ENCODE results near the gene PSKH1.
A peak's percentile ranks its signal among the peaks of the same experiment; 100 is the strongest.
"Not testable (repeated sequence)": the region's sequence is repeated elsewhere in the genome, so short reads cannot be mapped to it uniquely, and the experiment has no call there.

PSKH1 gene

DNA sequence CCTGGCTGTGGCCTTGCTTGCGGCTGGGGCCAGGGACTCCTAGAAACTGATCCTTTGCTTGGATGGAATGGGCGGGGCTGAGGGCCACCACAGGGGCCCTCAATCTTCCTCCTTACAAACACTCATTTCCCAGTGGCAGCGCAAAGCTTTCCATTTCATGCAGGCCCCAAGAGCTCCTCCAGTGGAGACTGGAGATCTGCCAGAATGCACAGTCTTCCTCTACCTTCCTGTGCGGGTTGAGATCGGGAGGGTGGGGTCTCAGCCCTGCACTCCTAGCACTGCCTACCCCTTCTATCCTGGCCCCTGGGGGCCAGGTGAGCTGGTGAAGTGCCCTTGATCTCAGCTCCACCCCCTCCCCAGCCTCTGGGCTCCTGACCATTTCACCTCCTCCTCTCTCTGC is 6.7 kb upstream of the PSKH1 start:
- H3K9ac ChIP-seq (ENCODE audit: low read depth, low read length): no peak overlapping the region
- H3K36me3 ChIP-seq (ENCODE audit: insufficient read depth, low read length): no peaks in the 10 kb centered on the region
- no peaks in the 10 kb centered on the region for H3K9me3 ChIP-seq (ENCODE audit: control insufficient read depth, insufficient read depth, low read length)
- peaks cover 19% of the 10 kb centered on the region; the same call in 1 of the 2 replicates for H3K4me1 ChIP-seq (ENCODE audit: insufficient read depth, low read length)

DNA sequence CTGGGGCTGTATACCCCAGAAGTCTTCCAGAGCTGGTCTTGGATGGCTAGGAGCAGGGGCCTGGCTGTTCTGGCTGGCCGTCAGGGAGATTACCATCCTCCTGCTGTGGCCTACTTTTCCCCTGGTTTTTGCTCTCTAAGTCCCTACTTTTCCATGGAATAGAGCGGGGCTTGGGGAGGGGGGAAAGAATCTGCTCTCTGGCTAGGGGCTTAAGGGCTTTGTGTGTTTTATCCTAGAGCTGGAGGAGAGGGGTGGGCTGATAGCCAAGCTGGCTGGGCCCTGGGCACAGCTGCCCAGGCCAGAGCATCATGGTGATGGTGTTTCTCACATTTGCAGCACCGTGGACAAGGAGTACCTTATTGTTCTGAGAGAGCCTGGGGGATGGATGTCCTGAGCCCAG is 4.7 kb upstream of the PSKH1 start:
- no peaks in the 10 kb centered on the region for H3K36me3 ChIP-seq (ENCODE audit: insufficient read depth, low read length)
- H3K9me3 ChIP-seq (ENCODE audit: control insufficient read depth, insufficient read depth, low read length): no peaks in the 10 kb centered on the region
- no peak overlapping the region for H3K9ac ChIP-seq (ENCODE audit: low read depth, low read length)
- H3K4me1 ChIP-seq (ENCODE audit: insufficient read depth, low read length): peaks cover 19% of the 10 kb centered on the region; the same call in 1 of the 2 replicates

DNA sequence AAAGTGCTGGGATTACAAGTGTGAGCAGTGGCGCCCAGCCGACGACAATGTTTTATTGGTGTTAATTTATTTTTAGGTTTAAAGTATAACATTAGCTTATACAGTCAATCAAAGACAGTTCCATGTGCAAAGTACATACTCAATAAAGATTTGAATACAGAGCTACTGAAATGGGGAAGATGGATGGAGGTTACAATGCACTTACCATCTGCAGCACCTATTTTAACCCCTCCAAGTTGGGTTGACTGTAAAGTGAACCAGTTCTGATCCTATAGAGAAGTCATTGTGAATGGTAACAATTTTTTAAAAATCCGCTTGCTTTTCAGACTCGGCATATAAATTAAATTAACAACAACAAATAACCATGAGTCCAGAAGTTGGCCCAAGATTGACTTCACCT is 679 bp upstream of the PSKH1 start:
- H3K9ac ChIP-seq (ENCODE audit: low read depth, low read length): peak overlapping the region; percentile 58; the same call in 1 of the 2 replicates
- no peaks in the 10 kb centered on the region for H3K36me3 ChIP-seq (ENCODE audit: insufficient read depth, low read length)
- no peaks in the 10 kb centered on the region; the same call in 1 of the 2 replicates for H3K4me1 ChIP-seq (ENCODE audit: insufficient read depth, low read length)
- H3K9me3 ChIP-seq (ENCODE audit: control insufficient read depth, insufficient read depth, low read length): no peaks in the 10 kb centered on the region

DNA sequence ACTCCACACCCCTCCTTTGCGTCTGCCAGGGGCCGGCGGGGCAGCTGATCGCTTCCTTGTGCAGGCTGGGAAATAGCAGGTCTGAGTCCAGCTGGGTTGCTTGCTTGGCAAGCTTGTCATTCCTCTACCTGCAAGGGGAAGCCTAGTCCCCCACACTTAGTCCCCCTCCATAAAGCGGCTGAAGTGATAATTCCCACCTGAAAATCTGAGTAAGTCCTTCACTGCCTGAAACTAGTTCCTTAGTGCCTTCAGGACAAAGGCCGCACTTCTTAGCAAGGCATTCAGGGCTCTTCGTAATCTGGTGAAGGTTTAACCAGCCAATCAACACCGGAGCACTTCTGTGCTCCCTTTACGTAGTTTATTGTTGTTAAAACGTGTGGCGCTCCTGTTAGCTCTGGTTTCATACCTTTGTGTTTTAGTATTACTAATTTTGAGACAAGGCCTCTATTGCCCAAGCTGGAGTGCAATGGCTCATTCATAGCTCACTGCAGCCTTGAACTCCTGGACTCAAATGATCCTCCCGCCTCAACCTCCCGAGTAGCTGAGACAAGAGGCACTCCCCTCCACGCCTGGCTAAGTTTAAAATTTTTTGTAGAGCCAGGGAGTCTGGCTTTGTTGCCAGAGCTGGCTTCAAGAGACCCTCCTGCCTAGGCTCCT is 817 bp downstream of the PSKH1 start:
- H3K36me3 ChIP-seq (ENCODE audit: insufficient read depth, low read length): no peaks in the 10 kb centered on the region
- no peaks in the 10 kb centered on the region; the same call in 1 of the 2 replicates for H3K4me1 ChIP-seq (ENCODE audit: insufficient read depth, low read length)
- H3K9ac ChIP-seq (ENCODE audit: low read depth, low read length): peak overlapping the region; percentile 97
- no peaks in the 10 kb centered on the region for H3K9me3 ChIP-seq (ENCODE audit: control insufficient read depth, insufficient read depth, low read length)

DNA sequence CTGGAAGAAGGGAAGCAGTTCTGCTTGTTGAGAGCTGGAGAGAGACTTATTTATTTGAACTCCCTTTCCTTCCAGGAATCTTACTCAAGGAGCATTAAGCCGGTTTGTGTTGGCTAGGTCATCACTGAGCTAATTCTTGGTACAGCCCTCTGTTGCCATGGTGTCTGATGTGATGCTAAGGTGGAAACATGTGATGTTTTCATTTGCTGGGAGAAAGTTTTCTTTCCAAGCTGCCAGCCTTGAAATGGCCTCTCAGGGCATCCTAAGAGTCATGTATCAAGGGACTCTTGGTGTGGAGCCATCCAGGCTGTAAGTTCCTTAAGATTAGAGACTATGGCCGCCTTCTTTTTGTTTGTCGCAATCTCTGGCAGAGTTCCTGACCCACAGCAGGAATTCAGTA is 4.2 kb downstream of the PSKH1 start:
- no peaks in the 10 kb centered on the region for H3K9me3 ChIP-seq (ENCODE audit: control insufficient read depth, insufficient read depth, low read length)
- no peak overlapping the region for H3K9ac ChIP-seq (ENCODE audit: low read depth, low read length)
- H3K4me1 ChIP-seq (ENCODE audit: insufficient read depth, low read length): no peaks in the 10 kb centered on the region; the same call in 1 of the 2 replicates
- H3K36me3 ChIP-seq (ENCODE audit: insufficient read depth, low read length): no peaks in the 10 kb centered on the region

DNA sequence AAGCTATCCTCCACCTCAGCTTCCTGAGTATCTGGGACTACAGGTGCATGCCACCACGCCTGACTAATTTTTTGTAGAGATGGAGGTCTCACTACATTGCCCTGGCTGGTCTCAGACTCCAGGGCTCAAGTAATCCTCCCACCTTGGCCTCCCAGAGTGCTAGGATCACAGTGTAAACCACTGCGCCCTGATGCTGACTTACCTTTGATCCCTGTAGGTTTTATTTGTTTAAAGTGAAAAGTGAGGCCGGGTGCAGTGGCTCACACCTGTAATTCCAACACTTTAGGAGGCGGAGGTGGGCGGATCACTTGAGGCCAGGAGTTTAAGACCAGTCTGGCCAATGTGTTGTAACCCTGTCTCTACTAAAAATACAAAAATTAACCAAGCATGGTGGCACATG is 8.7 kb downstream of the PSKH1 start:
- no peaks in the 10 kb centered on the region for H3K9me3 ChIP-seq (ENCODE audit: control insufficient read depth, insufficient read depth, low read length)
- no peak overlapping the region for H3K9ac ChIP-seq (ENCODE audit: low read depth, low read length)

DNA sequence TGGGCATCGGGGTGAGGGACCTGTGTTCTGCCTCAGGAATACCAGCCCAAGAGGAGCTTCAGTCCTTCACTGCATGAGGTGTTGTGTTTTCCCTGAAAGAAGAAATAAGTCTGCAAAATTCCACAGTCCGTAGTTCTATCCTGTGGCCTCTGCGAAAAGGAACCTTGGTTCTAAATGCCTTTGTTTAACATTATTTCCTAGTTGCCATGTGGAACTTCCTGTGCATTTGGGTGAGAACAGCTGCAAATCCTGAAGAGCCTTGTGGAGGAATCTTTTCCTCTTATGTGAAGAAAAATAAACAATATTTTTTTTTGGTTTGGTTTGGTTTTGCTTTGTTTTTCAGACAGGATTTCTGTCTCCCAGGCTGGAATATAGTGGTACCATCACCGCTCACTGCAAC is 9.8 kb downstream of the PSKH1 start:
- Histone ChIP-seq H3K36me3 (ENCODE audit: insufficient read depth, low read length) (no peaks in the 10 kb centered on the region), H3K9ac (ENCODE audit: low read depth, low read length) (no peak overlapping the region), H3K9me3 (ENCODE audit: control insufficient read depth, insufficient read depth, low read length) (no peaks in the 10 kb centered on the region), H3K4me1 (ENCODE audit: insufficient read depth, low read length) (no peaks in the 10 kb centered on the region)

More for the DNA sequence above, 8.7 kb downstream of the PSKH1 start:
- Histone ChIP-seq H3K36me3 (ENCODE audit: insufficient read depth, low read length) (no peaks in the 10 kb centered on the region), H3K4me1 (ENCODE audit: insufficient read depth, low read length) (no peaks in the 10 kb centered on the region)

DNA sequence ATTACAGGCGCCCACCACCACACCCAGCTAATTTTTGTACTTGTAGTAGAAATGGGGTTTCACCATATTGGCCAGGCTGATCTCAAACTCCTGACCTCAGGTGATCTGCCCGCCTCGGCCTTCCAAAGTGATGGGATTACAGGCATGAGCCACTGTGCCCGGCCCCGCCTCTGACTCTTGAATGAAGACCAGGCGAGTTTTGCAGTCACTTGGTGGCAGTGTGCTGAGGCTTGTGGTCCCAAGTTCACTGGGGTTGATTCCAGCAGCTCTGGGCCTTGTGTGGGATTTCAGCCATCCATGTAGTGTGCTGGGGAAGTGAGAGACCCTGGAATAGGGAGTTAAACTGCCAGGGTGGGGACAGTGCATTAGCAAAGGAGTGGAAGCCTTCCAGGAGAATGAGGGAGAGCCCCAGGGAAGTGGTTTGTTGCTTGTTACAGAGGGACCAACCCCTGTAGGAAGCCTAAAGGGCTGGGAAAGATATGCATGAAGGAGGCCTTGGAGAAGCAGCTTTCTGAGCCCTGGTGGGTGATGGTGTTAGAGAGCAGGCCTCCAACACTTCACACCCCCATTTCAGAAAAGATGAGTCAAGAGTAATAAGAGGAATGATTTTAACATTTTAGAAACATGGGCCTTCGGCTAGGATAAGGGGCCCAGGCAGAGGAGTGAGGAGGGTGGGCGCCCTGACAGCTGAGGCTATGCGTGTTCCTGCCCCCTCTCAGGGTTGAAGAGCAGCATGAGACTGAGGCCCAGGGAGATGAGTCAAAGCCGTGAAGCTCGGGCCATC is 14.5 kb downstream of the PSKH1 start:
- no peak overlapping the region for H3K9ac ChIP-seq (ENCODE audit: low read depth, low read length)
- no peaks in the 10 kb centered on the region for H3K9me3 ChIP-seq (ENCODE audit: control insufficient read depth, insufficient read depth, low read length)
- H3K4me1 ChIP-seq (ENCODE audit: insufficient read depth, low read length): no peaks in the 10 kb centered on the region
- peaks cover 9% of the 10 kb centered on the region; the same call in 1 of the 2 replicates for H3K36me3 ChIP-seq (ENCODE audit: insufficient read depth, low read length)

DNA sequence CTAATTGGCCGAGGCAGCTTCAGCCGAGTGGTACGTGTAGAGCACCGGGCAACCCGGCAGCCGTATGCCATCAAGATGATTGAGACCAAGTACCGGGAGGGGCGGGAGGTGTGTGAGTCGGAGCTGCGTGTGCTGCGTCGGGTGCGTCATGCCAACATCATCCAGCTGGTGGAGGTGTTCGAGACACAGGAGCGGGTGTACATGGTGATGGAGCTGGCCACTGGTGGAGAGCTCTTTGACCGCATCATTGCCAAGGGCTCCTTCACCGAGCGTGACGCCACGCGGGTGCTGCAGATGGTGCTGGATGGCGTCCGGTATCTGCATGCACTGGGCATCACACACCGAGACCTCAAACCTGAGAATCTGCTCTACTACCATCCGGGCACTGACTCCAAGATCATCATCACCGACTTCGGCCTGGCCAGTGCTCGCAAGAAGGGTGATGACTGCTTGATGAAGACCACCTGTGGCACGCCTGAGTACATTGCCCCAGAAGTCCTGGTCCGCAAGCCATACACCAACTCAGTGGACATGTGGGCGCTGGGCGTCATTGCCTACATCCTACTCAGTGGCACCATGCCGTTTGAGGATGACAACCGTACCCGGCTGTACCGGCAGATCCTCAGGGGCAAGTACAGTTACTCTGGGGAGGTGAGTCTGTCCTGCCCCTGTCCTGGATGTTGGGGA is 16.1 kb downstream of the PSKH1 start:
- H3K9me3 ChIP-seq (ENCODE audit: control insufficient read depth, insufficient read depth, low read length): no peaks in the 10 kb centered on the region
- H3K36me3 ChIP-seq (ENCODE audit: insufficient read depth, low read length): peaks cover 9% of the 10 kb centered on the region; the same call in 1 of the 2 replicates
- H3K4me1 ChIP-seq (ENCODE audit: insufficient read depth, low read length): no peaks in the 10 kb centered on the region
- no peak overlapping the region for H3K9ac ChIP-seq (ENCODE audit: low read depth, low read length)

DNA sequence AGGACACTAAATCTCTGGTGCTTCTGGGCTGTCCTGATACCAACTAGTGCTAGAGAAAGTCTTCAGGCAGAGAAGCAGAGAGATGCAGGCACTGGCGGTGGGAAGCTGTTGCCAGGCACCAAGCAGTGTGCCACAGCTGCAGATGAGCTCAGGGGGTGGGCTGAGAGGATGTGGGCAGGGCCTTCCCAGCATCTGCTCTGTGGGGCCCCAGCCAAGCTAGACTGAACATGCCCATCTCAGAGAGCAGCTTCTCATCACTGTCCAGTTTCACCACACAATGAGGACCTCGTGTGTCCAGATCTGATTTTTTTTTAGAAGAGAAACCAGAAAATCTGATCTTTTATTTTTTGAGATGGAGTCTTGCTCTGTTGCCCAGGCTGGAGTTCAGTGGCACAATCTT is 17.1 kb downstream of the PSKH1 start:
- Histone ChIP-seq H3K9me3 (ENCODE audit: control insufficient read depth, insufficient read depth, low read length) (no peaks in the 10 kb centered on the region), H3K4me1 (ENCODE audit: insufficient read depth, low read length) (peaks cover 6% of the 10 kb centered on the region), H3K36me3 (ENCODE audit: insufficient read depth, low read length) (peaks cover 9% of the 10 kb centered on the region; the same call in 1 of the 2 replicates), H3K9ac (ENCODE audit: low read depth, low read length) (no peak overlapping the region)

DNA sequence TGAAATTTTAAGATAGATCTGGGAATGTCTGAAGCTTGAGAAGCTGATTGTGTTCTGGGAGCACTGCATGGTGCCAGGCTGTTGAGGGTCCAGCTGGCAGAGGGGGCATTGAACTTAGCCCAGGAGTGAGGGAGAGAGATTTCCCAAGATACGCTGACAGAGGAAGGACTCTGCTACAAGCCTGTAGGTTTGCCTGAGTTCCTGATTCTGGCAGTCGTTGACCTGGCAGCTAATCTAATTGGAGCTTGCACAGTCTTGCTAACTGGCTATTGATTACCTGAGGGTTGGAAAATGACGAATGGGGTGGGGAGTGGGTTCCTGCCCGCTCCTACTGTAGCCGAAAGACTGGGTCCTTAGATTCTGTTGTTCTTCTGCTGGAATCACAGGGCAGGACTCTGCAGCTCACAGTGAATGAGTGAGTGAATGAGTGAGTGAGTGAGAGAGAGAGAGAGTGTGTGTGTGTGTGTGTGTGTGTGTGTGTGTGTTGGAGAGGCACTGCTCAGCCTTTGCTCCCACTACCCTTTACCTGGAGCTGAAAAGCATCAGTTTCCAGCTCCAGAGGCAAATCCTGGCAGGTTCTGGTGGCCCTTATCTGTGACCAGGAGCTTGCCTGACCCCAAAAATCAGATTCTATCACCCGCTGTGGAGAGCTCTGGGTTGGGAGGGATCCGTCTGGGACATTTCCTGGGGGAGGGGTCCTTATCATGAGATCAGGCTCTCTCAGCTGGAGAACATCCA is 21.9 kb downstream of the PSKH1 start:
- Histone ChIP-seq H3K36me3 (ENCODE audit: insufficient read depth, low read length) (peaks cover under 1% of the 10 kb centered on the region; the same call in 1 of the 2 replicates), H3K9ac (ENCODE audit: low read depth, low read length) (no peak overlapping the region), H3K4me1 (ENCODE audit: insufficient read depth, low read length) (peaks cover 17% of the 10 kb centered on the region), H3K9me3 (ENCODE audit: control insufficient read depth, insufficient read depth, low read length) (no peaks in the 10 kb centered on the region)

DNA sequence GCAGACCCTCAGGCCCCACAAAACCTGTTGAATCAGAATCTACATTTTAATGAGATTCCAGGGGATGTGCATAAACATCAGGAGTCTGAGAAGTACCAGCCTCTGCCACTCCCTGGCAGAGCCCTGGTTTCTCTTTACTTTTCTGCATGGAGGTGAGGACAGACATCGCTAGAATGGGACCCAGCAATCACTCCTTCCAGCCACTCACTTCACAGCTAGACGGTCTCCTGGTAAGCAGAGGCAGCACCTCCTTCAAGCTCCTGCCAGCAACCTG is 22.4 kb downstream of the PSKH1 start:
- not testable (repeated sequence) for H3K36me3 ChIP-seq (ENCODE audit: insufficient read depth, low read length); H3K9me3 ChIP-seq (ENCODE audit: control insufficient read depth, insufficient read depth, low read length); H3K9ac ChIP-seq (ENCODE audit: low read depth, low read length)
- H3K4me1 ChIP-seq (ENCODE audit: insufficient read depth, low read length): peaks cover 17% of the 10 kb centered on the region

DNA sequence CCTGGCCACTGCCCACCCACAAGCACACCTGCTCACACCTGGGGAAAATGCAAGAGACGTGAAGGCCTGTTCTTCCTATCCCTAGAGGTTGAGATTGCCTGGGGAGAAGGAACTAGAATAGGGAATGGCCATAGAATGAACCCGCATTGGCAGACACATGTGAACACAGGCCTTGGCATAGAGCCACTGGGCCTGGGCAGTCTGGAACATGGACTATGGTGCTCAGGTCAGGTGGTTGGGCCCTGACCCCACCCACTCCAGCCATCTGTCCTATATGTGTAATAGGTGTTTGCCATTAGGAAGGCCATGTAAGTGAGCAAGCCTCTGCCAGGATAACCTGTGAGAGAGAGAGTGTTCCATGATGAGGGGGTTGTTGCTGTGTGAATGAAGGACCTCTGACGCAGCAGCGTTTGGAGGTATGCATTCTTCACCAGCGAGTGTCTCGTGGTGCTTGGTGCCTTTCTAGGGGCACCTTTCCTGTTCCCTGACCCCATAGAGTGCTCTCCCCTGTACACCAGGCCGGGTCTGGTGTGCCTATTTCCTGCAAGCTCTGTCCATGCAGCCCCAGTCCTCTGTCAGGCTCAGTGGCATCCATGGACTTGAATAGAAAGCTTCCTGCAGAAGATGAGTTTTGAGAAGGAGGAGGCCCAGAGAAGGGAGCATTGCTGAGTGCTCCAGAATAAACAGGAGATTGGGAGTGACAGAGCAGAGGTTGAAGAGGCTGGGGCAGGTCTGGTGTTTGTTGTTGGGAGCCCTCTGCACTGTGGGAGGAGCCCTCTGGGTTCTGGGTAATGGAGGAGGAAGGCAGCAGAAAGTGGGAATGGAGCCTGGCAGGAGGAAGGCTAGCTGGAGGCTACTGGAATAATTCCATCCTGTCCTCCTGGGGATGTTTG is 23.0 kb downstream of the PSKH1 start:
- Histone ChIP-seq H3K36me3 (ENCODE audit: insufficient read depth, low read length) (no peaks in the 10 kb centered on the region; the same call in 1 of the 2 replicates), H3K9ac (ENCODE audit: low read depth, low read length) (no peak overlapping the region), H3K9me3 (ENCODE audit: control insufficient read depth, insufficient read depth, low read length) (no peaks in the 10 kb centered on the region), H3K4me1 (ENCODE audit: insufficient read depth, low read length) (peaks cover 17% of the 10 kb centered on the region)

Data from ES-I3 (cell line).